HepG2 (cell line): ENCODE results near the gene WNT5B. TPM values are rescaled to one million over a fixed set of nuclear protein-coding genes. Genes with fewer than 3 reads are reported as not detected.

Experiments
- ATAC-seq: fragments of 200-7000 bp; cut with Tn5 transposase; 3 replicates; pipeline ENCODE4 v1.9.1; 2020; ENCODE audit warnings: mild to moderate bottlenecking, moderate library complexity
- BruUV-seq: library from RNA; stranded (reverse); fragments of 400-500 nt; replicated peaks from 2 replicates; lab custom pipeline; 2021; lab: Mats Ljungman, UMichigan
- CTCF ChIA-PET: fragments of 300-600 bp; formaldehyde crosslinking; extraction: SDS; loops from one replicate; lab custom pipeline; 2021; ENCODE audit warnings: low total read pairs, inconsistent platforms, low intra/inter-chr PET ratio; lab: Yijun Ruan, JAX
- POLR2A ChIA-PET: fragments of 350-600 bp; sonication (Branson Sonifier 250); formaldehyde crosslinking; loops from one replicate; lab custom pipeline; 2020; ENCODE audit warnings: antibody characterized with exemption, inconsistent platforms; lab: Yijun Ruan, JAX
- DNase-seq: peaks from one replicate; pipeline ENCODE4 v3.0.0-alpha.2; 2015; ENCODE audit warnings: low spot score
- FAIRE-seq: peaks from 3 replicates; lab custom pipeline; 2011; peaks lifted over from hg19 to GRCh38; lab: Jason Lieb, UNC
- H2AFZ ChIP-seq: one replicate; pipeline ENCODE4 v1.6.1; 2011; ENCODE audit warnings: low read length, inconsistent platforms
- H3K27ac ChIP-seq: fragments of 300-600 bp; 3 replicates; pipeline ENCODE4 v1.8.0; 2011; ENCODE audit warnings: mixed run types, mild to moderate bottlenecking, mixed read lengths, low read length, inconsistent platforms; ENCODE audit not compliant: insufficient read depth; ENCODE audit errors: extremely low read length
- H3K27me3 ChIP-seq, 2 experiments: fragments of 200-600 bp in 1 of 2; 2 replicates in 1 of 2; 3 replicates in 1 of 2; pipeline versions ENCODE4 v1.6.0 to v1.8.0; 2011; ENCODE audit warnings: low read length in 2 of 2, mild to moderate bottlenecking in 2 of 2, moderate library complexity in 2 of 2, inconsistent platforms in 1 of 2; ENCODE audit not compliant: insufficient read depth in 2 of 2, control insufficient read depth in 1 of 2
- H3K36me3 ChIP-seq, 2 experiments: fragments of 200-600 bp in 1 of 2; replicated peaks in 1 of 2; 2 replicates in 1 of 2; 3 replicates in 1 of 2; pipeline versions ENCODE4 v1.5.1 to v1.8.0; 2011; ENCODE audit warnings: low read length in 2 of 2, inconsistent platforms in 1 of 2; ENCODE audit not compliant: insufficient read depth in 2 of 2, control insufficient read depth in 1 of 2
- H3K4me1 ChIP-seq: 2 replicates; pipeline ENCODE4 v1.5.1; 2012; ENCODE audit warnings: low read length, inconsistent platforms; ENCODE audit not compliant: insufficient read depth
- H3K4me2 ChIP-seq: 2 replicates; pipeline ENCODE4 v1.6.0; 2011; ENCODE audit warnings: low read depth, low read length, inconsistent platforms
- H3K4me3 ChIP-seq, 3 experiments: fragments of 200-600 bp in 1 of 3; sonication (generic), shearing (Covaris generic) in 1 of 3; replicated peaks in 1 of 3; 2 replicates each; pipeline ENCODE4 v1.5.1; 2011 to 2016; ENCODE audit warnings: low read length in 3 of 3, inconsistent platforms in 2 of 3, low read depth in 2 of 3, mild to moderate bottlenecking in 2 of 3, control low read depth in 1 of 3, mixed read lengths in 1 of 3; ENCODE audit not compliant: insufficient read depth in 1 of 3
- H3K79me2 ChIP-seq: one replicate; pipeline ENCODE4 v1.6.1; 2011; ENCODE audit warnings: low read length, inconsistent platforms; ENCODE audit not compliant: insufficient read depth
- H3K9ac ChIP-seq: 2 replicates; pipeline ENCODE4 v1.6.0; 2011; ENCODE audit warnings: mild to moderate bottlenecking, low read depth, low read length, inconsistent platforms; ENCODE audit not compliant: insufficient read depth
- H3K9me3 ChIP-seq: 2 replicates; pipeline ENCODE4 v1.5.1; 2012; ENCODE audit warnings: mild to moderate bottlenecking, low read length
- H4K20me1 ChIP-seq: 2 replicates; pipeline ENCODE4 v1.6.0; 2011; ENCODE audit warnings: inconsistent platforms, mild to moderate bottlenecking, low read length, moderate library complexity; ENCODE audit not compliant: insufficient read depth
- NCOA5 ChIP-seq: sonication (generic); formaldehyde crosslinking; IDR thresholded peaks from 2 replicates; pipeline ENCODE4 v1.4.0; 2020; ENCODE audit warnings: missing genetic modification reagents
- SIN3A ChIP-seq: IDR thresholded peaks from 2 replicates; pipeline ENCODE4 v1.6.1; 2011; ENCODE audit warnings: low read depth, mild to moderate bottlenecking, control low read depth, low read length, borderline replicate concordance
- SKIL ChIP-seq: sonication (generic); formaldehyde crosslinking; IDR thresholded peaks from 2 replicates; pipeline ENCODE4 v1.8.0; 2022; ENCODE audit warnings: missing genetic modification reagents, mild to moderate bottlenecking, moderate library complexity, borderline replicate concordance
- SP2 ChIP-seq: sonication (generic); formaldehyde crosslinking; IDR thresholded peaks from 2 replicates; pipeline ENCODE4 v1.5.1; 2020; ENCODE audit warnings: mild to moderate bottlenecking, missing genetic modification reagents
- TSC22D2 ChIP-seq: sonication (generic); formaldehyde crosslinking; IDR thresholded peaks from 2 replicates; pipeline ENCODE4 v1.5.1; 2020; ENCODE audit warnings: missing genetic modification reagents, mild to moderate bottlenecking, borderline replicate concordance
- ZNF577 ChIP-seq: sonication (generic); formaldehyde crosslinking; IDR thresholded peaks from 2 replicates; pipeline ENCODE4 v1.4.0; 2020; ENCODE audit warnings: mild to moderate bottlenecking, low read depth, missing genetic modification reagents, borderline replicate concordance
- ZNF616 ChIP-seq: sonication (generic); formaldehyde crosslinking; IDR thresholded peaks from 2 replicates; pipeline ENCODE4 v1.5.0; 2020; ENCODE audit warnings: low read depth, mild to moderate bottlenecking, missing genetic modification reagents
- ZNF850 ChIP-seq: sonication (generic); formaldehyde crosslinking; conservative IDR thresholded peaks from 2 replicates; pipeline ENCODE4 v1.9.0; 2021; ENCODE audit warnings: mild to moderate bottlenecking, missing genetic modification reagents
- ZSCAN25 ChIP-seq: sonication (generic); formaldehyde crosslinking; IDR thresholded peaks from 2 replicates; pipeline ENCODE4 v1.8.0; 2022; ENCODE audit warnings: mild to moderate bottlenecking, missing genetic modification reagents
- WGBS: methylation state at CpG from one replicate; pipeline ENCODE4 v1.1.6; 2017; ENCODE audit warnings: low lambda C conversion rate; 5-methylcytosine and 5-hydroxymethylcytosine counted together
- in situ Hi-C: cut with HindIII; loops from 2 replicates; pipeline ENCODE4 v1.10.0; 2017; ENCODE audit warnings: low pct_unique_long_range_greater_than_20kb; ENCODE audit not compliant: extremely low pct_ligation_motif_present
- intact Hi-C: fragments of 100-400 bp; cut with micrococcal nuclease; formaldehyde crosslinking; loops from one replicate; pipeline ENCODE4 v1.10.0; 2022; ENCODE audit not compliant: unreplicated experiment
- polyA plus RNA-seq, 8 experiments: library from polyadenylated mRNA; depleted of rRNA in 3 of 8; stranded (reverse) in 7 of 8; unstranded in 1 of 8; fragments of >200 nt; fragmentation: Illumina TruSeq in 4 of 8; extraction: Trizol in 4 of 8; gene quantifications; 2 replicates each; pipeline versions ENCODE4 v1.2.1 to v1.2.3, GENCODE V29; 2011 to 2016; ENCODE audit warnings: low read depth in 4 of 8, missing spikeins in 1 of 8, mixed read lengths in 1 of 8; ENCODE audit not compliant: insufficient read depth in 1 of 8
- total RNA-seq, 5 experiments: library from RNA; depleted of rRNA; stranded (reverse); fragments of >200 nt; fragmentation: Illumina TruSeq; extraction: Trizol; gene quantifications; 2 replicates each; pipeline ENCODE4 v1.2.3, GENCODE V29; 2016; ENCODE audit warnings: low read depth in 1 of 5
- TF ChIP-seq, protein P1 (sequence below): sonication (generic); formaldehyde crosslinking; IDR thresholded peaks from 2 replicates; pipeline ENCODE4 v1.8.1; 2022; ENCODE audit warnings: low read depth, mild to moderate bottlenecking, missing genetic modification reagents

WNT5B gene
- total and polyA plus RNA-seq, 2 of the 13 experiments (the other 11 are each of a cell fraction or from before 2014, with no cell fraction given), result 0.04 TPM; not detected in 1

- no peak for FAIRE-seq
Measured at GRCh38 chr12:1647285-1647669, 18.2 kb downstream of the WNT5B start.

More at GRCh38 chr12:1647285-1647669, 18.2 kb downstream of the WNT5B start:
- POLR2A ChIA-PET, result no interaction called here
- peak overlapping the region in 1 of 3 experiments; percentile 42; a peak in 1 of 6 replicates for H3K4me3 ChIP-seq
- H4K20me1 ChIP-seq, result no peaks in the 10 kb centered on the region
- WGBS, result 72% methylated on average over 3 of the region's 3 CpGs
- intact Hi-C loops (no loop called here), in situ Hi-C loops (loop anchor here (5.0 kb wide), 1 partner anchor 290 kb away; no protein-coding TSS in a partner anchor)
- no peak for DNase-seq
- peaks cover 3 to 71% of the 10 kb centered on the region in 2 experiments; a peak in 4 of 5 replicates for H3K27me3 ChIP-seq
- no peaks in the 10 kb centered on the region for H3K36me3 ChIP-seq
- peaks cover 36% of the 10 kb centered on the region for H3K4me1 ChIP-seq
- H3K9ac ChIP-seq, result no peak overlapping the region
- no peak overlapping the region for H3K27ac ChIP-seq
- CTCF ChIA-PET, result no interaction called here
- ATAC-seq, result no peak
- H3K79me2 ChIP-seq, result no peaks in the 10 kb centered on the region
- H3K4me2 ChIP-seq, result peak overlapping the region; percentile 67; the same call in 1 of the 2 replicates
- TF ChIP-seq SKIL, result no peak
- no peak for TF ChIP-seq ZSCAN25 (CRISPR knock-in tag)
- no peak for TF ChIP-seq ZNF616 (CRISPR knock-in tag)
- no peak for TF ChIP-seq NCOA5 (CRISPR knock-in tag)
- TF ChIP-seq ZNF850, result no peak
- TF ChIP-seq ZNF577, result no peak
- TF ChIP-seq SIN3A, result no peak
- TF ChIP-seq TSC22D2, result no peak
- TF ChIP-seq, protein P1, sequence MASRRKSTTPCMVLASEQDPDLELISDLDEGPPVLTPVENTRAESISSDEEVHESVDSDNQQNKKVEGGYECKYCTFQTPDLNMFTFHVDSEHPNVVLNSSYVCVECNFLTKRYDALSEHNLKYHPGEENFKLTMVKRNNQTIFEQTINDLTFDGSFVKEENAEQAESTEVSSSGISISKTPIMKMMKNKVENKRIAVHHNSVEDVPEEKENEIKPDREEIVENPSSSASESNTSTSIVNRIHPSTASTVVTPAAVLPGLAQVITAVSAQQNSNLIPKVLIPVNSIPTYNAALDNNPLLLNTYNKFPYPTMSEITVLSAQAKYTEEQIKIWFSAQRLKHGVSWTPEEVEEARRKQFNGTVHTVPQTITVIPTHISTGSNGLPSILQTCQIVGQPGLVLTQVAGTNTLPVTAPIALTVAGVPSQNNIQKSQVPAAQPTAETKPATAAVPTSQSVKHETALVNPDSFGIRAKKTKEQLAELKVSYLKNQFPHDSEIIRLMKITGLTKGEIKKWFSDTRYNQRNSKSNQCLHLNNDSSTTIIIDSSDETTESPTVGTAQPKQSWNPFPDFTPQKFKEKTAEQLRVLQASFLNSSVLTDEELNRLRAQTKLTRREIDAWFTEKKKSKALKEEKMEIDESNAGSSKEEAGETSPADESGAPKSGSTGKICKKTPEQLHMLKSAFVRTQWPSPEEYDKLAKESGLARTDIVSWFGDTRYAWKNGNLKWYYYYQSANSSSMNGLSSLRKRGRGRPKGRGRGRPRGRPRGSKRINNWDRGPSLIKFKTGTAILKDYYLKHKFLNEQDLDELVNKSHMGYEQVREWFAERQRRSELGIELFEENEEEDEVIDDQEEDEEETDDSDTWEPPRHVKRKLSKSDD, result no peak
- TF ChIP-seq SP2 (CRISPR knock-in tag), result no peak
- BruUV-seq, result no TSS peak
- H2AFZ ChIP-seq, result no peak overlapping the region
- no peaks in the 10 kb centered on the region for H3K9me3 ChIP-seq
